ENCODE data around the gene CRYZ. TPM values are rescaled to one million over a fixed set of nuclear protein-coding genes. Genes with fewer than 3 reads are reported as not detected.

Gene CRYZ
- total RNA-seq, 1 donor from 2014 or later: 48.3 TPM

DNA sequence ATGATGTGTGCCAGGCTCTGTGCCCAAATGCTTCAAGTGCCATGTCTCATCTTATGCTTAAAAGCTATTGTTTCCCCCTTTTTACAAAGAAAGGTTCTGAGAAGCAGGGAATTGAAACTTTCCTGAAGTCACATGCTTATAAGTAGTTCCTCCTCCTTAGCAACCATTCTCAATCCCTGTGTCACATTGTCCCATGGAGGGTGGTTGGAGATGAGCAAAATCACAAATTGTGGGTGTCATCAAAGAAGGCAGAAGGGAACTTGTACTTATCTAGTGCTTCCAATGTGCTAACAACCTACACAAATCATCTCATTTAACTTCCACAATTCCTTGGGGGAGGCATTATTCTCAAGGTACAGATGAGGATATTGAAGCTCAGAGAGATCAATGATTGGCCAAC lies 49.2 kb downstream of the CRYZ start:
- TF ChIP-seq CTCF (IDR thresholded peaks at IDR 0.05): no peak
- Histone ChIP-seq H3K9me3 (no peaks in the 10 kb centered on the region), H3K4me3 (no peak overlapping the region), H3K4me1 (no peaks in the 10 kb centered on the region), H3K27me3 (no peaks in the 10 kb centered on the region), H3K36me3 (no peaks in the 10 kb centered on the region), H3K27ac (no peak overlapping the region)
- intact Hi-C loops (cut with DNase I): no loop called here
- ATAC-seq (no peak), DNase-seq (no peak)

- ATAC-seq (no peak), DNase-seq (no peak)
- H3K36me3 ChIP-seq: no peaks in the 10 kb centered on the region
- intact Hi-C loops (cut with DNase I): no loop called here
- H3K27ac ChIP-seq: no peak overlapping the region
- no peaks in the 10 kb centered on the region for H3K9me3 ChIP-seq
- no peak overlapping the region for H3K4me3 ChIP-seq
- H3K4me1 ChIP-seq: no peaks in the 10 kb centered on the region
- no peak for TF ChIP-seq CTCF (IDR thresholded peaks at IDR 0.05)
- H3K27me3 ChIP-seq: no peaks in the 10 kb centered on the region
Measured at GRCh38 chr1:74681851-74682250, 51.0 kb downstream of the CRYZ start.

DNA sequence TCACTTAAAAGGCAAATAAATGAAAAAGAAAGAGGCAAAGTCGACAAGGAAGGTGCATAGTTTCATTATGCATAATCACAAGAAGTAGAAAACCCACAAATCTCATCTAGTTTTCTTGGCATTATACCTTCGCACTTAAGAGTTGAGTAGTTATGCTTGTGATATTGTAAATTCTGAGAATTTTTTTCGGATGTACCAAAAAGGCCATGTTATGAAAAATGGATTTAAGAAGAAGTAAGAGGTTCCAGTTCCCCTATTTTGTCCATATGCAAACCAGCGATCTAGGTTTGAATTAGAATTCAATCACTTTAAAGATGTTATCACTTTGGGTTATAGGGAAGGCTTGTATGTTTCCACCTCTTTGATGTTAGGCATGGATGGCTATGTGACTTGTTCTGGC lies 51.4 kb downstream of the CRYZ start:
- no peak for ATAC-seq
- H3K27ac ChIP-seq: no peak overlapping the region

GRCh38 chr1:74681001-74681400 lies 51.8 kb downstream of the CRYZ start:
- TF ChIP-seq CTCF (IDR thresholded peaks at IDR 0.05): no peak
- Histone ChIP-seq H3K27me3 (no peaks in the 10 kb centered on the region), H3K4me1 (no peaks in the 10 kb centered on the region), H3K4me3 (no peak overlapping the region), H3K27ac (no peak overlapping the region), H3K36me3 (no peaks in the 10 kb centered on the region), H3K9me3 (no peaks in the 10 kb centered on the region)
- ATAC-seq (no peak), DNase-seq (no peak)
- intact Hi-C loops (cut with DNase I): no loop called here

More for the DNA sequence above, 51.4 kb downstream of the CRYZ start:
- intact Hi-C loops (cut with DNase I): no loop called here
- no peak for DNase-seq
- Histone ChIP-seq H3K9me3 (no peaks in the 10 kb centered on the region), H3K4me1 (no peaks in the 10 kb centered on the region), H3K4me3 (no peak overlapping the region), H3K36me3 (no peaks in the 10 kb centered on the region), H3K27me3 (no peaks in the 10 kb centered on the region)
- TF ChIP-seq CTCF (IDR thresholded peaks at IDR 0.05): no peak

GRCh38 chr1:74679811-74680210 lies 53.0 kb downstream of the CRYZ start:
- Histone ChIP-seq H3K36me3 (no peaks in the 10 kb centered on the region), H3K4me3 (no peak overlapping the region), H3K9me3 (no peaks in the 10 kb centered on the region), H3K27me3 (peaks cover under 1% of the 10 kb centered on the region), H3K27ac (no peak overlapping the region), H3K4me1 (no peaks in the 10 kb centered on the region)
- intact Hi-C loops (cut with DNase I): no loop called here
- ATAC-seq (no peak), DNase-seq (no peak)
- no peak for TF ChIP-seq CTCF (IDR thresholded peaks at IDR 0.05)

DNA sequence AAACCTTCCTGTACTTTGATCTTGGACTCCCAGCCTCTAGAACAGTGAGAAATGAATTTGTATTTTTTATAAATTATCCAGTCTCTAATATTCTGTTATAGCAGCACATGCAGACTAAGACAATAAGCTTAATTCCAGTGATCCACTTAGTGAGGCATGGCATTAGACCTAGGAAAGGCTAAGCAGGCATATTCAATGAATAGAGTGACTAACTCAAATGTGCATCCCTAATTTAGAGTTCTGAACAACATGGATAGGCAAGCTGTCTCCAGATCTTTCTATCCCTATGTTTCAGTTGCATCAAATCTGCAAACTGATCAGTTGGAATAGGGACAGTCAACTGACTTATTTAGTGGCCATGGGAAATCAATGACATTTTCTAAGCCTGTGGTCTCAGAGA lies 54.9 kb downstream of the CRYZ start:
- DNase-seq: no peak
- Histone ChIP-seq H3K27ac (no peak overlapping the region), H3K4me1 (no peaks in the 10 kb centered on the region), H3K36me3 (no peaks in the 10 kb centered on the region), H3K4me3 (no peak overlapping the region), H3K27me3 (peaks cover 9% of the 10 kb centered on the region), H3K9me3 (no peaks in the 10 kb centered on the region)
- no peak for TF ChIP-seq CTCF (IDR thresholded peaks at IDR 0.05)
- intact Hi-C loops (cut with DNase I): no loop called here
- no peak for ATAC-seq

Measured in upper lobe of right lung (tissue), 1 donor.